ENCODE measurements around the gene CCDC106.

DNA sequence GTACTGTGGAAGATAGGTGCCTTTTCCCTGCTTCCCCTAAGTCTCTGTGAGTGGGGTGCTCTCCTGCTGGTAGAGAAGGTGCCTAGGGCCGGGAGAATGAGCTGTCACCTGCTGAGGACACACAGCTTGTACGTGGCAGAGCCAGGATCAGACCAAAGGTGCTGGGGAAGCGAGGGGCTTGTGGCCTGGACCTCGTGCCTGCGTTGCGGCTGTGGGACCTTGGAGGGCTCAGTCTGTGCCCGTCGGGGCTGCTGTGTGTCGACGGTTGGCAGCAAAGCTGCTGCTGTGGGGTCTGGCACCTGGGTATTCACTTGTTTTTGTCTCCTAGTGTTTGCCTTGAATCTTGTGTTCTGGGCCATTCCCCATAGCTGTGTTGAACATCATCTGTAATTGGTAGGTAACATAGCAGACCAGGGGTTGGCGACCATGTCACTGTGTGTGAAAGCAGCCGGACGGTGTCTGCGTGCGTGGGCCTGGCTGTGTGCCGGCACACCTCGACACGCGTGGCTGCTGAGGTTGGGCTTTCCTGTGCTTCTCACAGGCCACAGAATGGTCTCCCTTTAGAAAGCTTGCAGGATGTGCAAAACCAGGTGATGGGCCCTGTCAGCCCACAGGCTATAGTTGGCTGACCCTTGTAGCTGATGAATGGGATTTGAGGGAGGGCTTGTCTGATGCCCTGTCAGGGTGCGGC is 16.0 kb downstream of the CCDC106 start:
- no peak for TF ChIP-seq EZH2 (IDR thresholded peaks at IDR 0.05; ENCODE audit: low read length, unreplicated experiment)
- TF ChIP-seq, protein P1, sequence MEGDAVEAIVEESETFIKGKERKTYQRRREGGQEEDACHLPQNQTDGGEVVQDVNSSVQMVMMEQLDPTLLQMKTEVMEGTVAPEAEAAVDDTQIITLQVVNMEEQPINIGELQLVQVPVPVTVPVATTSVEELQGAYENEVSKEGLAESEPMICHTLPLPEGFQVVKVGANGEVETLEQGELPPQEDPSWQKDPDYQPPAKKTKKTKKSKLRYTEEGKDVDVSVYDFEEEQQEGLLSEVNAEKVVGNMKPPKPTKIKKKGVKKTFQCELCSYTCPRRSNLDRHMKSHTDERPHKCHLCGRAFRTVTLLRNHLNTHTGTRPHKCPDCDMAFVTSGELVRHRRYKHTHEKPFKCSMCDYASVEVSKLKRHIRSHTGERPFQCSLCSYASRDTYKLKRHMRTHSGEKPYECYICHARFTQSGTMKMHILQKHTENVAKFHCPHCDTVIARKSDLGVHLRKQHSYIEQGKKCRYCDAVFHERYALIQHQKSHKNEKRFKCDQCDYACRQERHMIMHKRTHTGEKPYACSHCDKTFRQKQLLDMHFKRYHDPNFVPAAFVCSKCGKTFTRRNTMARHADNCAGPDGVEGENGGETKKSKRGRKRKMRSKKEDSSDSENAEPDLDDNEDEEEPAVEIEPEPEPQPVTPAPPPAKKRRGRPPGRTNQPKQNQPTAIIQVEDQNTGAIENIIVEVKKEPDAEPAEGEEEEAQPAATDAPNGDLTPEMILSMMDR (conservative IDR thresholded peaks at IDR 0.05; ENCODE audit: low read depth, low read length) = no peak
- no peak for TF ChIP-seq EZH2phosphoT487 (IDR thresholded peaks at IDR 0.05; ENCODE audit: borderline replicate concordance, low read length)
